GM12878 (cell line): Measurements from ENCODE around the gene SNAP29. TPM values are rescaled to one million over a fixed set of nuclear protein-coding genes. Genes with fewer than 3 reads are reported as not detected.

ENCODE experiments used
- CBX3 ChIP-seq: fragments of 200-600 bp; sonication (generic); IDR thresholded peaks from 2 replicates; pipeline ENCODE4 v1.6.1; 2016; ENCODE audit warnings: low read depth, borderline replicate concordance
- MYB ChIP-seq: fragments of 150-350 bp; IDR thresholded peaks from 2 replicates; pipeline ENCODE4 v1.6.1; 2014; ENCODE audit warnings: mild to moderate bottlenecking, low read depth, low read length, borderline replicate concordance
- NR2C2 ChIP-seq: IDR thresholded peaks from 2 replicates; pipeline ENCODE4 v1.6.1; 2011; ENCODE audit warnings: borderline replicate concordance, low read depth; ENCODE audit not compliant: control insufficient read depth, insufficient read length
- POLR2A ChIP-seq: IDR thresholded peaks from 2 replicates; pipeline ENCODE4 v1.6.1; 2011; ENCODE audit warnings: low read depth, mild to moderate bottlenecking, low read length
- RBBP5 ChIP-seq: fragments of 200-600 bp; sonication (generic); conservative IDR thresholded peaks from 2 replicates; pipeline ENCODE4 v1.6.1; 2016
- TCF3 ChIP-seq: IDR thresholded peaks from 2 replicates; pipeline ENCODE4 v1.6.1; 2012; ENCODE audit warnings: low read depth, mild to moderate bottlenecking, low read length, borderline replicate concordance; ENCODE audit not compliant: insufficient read depth
- polyA plus RNA-seq, 11 experiments: library from polyadenylated mRNA; depleted of rRNA in 4 of 11; unstranded in 6 of 11; stranded (reverse) in 5 of 11; fragments of >200 nt; fragmentation: Nextera tagmentation in 4 of 11; fragmentation: Illumina TruSeq in 1 of 11; extraction: Ambion mirVana in 4 of 11; extraction: Trizol in 1 of 11; gene quantifications; 1 replicate in 1 of 11; 2 replicates in 10 of 11; pipeline versions ENCODE4 v1.2.1 to v1.2.3, GENCODE V29; 2011 to 2016; ENCODE audit warnings: inconsistent platforms in 2 of 11, missing spikeins in 2 of 11, low read depth in 1 of 11
- total RNA-seq, 4 experiments: library from RNA; depleted of rRNA in 3 of 4; stranded (reverse); fragments of >200 nt in 3 of 4; fragmentation: Illumina TruSeq in 1 of 4; extraction: Trizol in 1 of 4; gene quantifications; 2 replicates each; pipeline versions ENCODE4 v1.2.1 to v1.2.3, GENCODE V29; 2013 to 2021
- TF ChIP-seq, protein P1 (sequence below): IDR thresholded peaks from 2 replicates; pipeline ENCODE4 v1.6.1; 2011; ENCODE audit warnings: borderline replicate concordance, low read depth, mild to moderate bottlenecking, moderate library complexity, low read length; ENCODE audit not compliant: insufficient read depth, poor library complexity, severe bottlenecking
- TF ChIP-seq, protein P2 (sequence below): fragments of 450-650 bp; formaldehyde crosslinking; IDR thresholded peaks from 2 replicates; pipeline ENCODE4 v1.4.0; 2022; ENCODE audit warnings: mild to moderate bottlenecking, moderate library complexity
- TF ChIP-seq, protein P3 (sequence below): fragments of 450-650 bp; IDR thresholded peaks from 2 replicates; pipeline ENCODE4 v1.6.1; 2017; ENCODE audit warnings: mild to moderate bottlenecking

The SNAP29 gene
- total and polyA plus RNA-seq, 10 of the 15 experiments (the other 5 are each of a cell fraction or from before 2014, with no cell fraction given), result 4.7 to 45.7 (median 27.9) TPM

DNA sequence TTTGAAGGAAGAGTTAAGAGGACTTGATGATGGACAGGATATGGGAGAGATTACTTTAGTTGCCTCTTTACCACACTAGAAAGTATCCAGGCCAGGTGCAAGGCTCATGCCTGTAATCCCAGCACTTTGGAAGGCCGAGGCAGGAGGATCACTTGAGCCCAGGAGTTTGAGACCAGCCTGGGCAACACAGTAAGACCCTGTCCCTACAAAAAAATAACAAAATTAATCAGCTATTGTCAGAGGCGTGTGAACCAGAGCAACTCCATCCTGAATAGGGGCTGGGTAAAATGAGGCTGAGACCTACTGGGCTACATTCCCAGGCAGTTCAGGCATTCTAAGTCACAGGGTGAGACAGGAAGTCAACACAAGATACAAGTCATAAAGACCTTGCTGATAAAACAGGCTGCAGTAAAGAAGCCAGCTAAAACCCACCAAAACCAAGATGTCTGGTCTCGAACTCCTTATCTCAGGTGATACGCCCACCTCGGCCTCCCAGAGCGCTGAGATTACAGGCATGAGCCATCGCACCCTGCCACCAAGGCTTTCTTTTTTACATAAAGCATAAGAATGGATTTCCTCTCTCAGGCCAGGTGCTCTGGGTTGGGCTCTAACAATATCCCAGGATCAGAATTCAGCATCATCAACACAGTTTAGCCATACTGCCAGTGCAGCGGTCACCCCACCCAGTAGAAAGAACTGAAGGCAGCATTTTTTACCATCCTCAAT is 18.0 kb upstream of the SNAP29 start (continued):
- TF ChIP-seq, protein P1, sequence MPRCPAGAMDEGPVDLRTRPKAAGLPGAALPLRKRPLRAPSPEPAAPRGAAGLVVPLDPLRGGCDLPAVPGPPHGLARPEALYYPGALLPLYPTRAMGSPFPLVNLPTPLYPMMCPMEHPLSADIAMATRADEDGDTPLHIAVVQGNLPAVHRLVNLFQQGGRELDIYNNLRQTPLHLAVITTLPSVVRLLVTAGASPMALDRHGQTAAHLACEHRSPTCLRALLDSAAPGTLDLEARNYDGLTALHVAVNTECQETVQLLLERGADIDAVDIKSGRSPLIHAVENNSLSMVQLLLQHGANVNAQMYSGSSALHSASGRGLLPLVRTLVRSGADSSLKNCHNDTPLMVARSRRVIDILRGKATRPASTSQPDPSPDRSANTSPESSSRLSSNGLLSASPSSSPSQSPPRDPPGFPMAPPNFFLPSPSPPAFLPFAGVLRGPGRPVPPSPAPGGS, result no peak
- TF ChIP-seq, protein P2, sequence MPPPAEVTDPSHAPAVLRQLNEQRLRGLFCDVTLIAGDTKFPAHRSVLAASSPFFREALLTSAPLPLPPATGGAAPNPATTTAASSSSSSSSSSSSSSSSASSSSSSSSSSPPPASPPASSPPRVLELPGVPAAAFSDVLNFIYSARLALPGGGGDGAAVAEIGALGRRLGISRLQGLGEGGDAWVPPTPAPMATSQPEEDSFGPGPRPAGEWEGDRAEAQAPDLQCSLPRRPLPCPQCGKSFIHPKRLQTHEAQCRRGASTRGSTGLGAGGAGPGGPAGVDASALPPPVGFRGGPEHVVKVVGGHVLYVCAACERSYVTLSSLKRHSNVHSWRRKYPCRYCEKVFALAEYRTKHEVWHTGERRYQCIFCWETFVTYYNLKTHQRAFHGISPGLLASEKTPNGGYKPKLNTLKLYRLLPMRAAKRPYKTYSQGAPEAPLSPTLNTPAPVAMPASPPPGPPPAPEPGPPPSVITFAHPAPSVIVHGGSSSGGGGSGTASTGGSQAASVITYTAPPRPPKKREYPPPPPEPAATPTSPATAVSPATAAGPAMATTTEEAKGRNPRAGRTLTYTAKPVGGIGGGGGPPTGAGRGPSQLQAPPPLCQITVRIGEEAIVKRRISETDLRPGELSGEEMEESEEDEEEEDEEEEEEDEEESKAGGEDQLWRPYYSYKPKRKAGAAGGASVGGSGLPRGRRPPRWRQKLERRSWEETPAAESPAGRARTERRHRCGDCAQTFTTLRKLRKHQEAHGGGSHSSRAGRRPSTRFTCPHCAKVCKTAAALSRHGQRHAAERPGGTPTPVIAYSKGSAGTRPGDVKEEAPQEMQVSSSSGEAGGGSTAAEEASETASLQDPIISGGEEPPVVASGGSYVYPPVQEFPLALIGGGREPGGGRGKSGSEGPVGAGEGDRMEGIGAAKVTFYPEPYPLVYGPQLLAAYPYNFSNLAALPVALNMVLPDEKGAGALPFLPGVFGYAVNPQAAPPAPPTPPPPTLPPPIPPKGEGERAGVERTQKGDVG (CRISPR knock-in tag), result no peak
- TF ChIP-seq CBX3 (no peak), RBBP5 (no peak), NR2C2 (no peak), POLR2A (no peak), TCF3 (no peak), MYB (no peak)
- TF ChIP-seq, protein P3, sequence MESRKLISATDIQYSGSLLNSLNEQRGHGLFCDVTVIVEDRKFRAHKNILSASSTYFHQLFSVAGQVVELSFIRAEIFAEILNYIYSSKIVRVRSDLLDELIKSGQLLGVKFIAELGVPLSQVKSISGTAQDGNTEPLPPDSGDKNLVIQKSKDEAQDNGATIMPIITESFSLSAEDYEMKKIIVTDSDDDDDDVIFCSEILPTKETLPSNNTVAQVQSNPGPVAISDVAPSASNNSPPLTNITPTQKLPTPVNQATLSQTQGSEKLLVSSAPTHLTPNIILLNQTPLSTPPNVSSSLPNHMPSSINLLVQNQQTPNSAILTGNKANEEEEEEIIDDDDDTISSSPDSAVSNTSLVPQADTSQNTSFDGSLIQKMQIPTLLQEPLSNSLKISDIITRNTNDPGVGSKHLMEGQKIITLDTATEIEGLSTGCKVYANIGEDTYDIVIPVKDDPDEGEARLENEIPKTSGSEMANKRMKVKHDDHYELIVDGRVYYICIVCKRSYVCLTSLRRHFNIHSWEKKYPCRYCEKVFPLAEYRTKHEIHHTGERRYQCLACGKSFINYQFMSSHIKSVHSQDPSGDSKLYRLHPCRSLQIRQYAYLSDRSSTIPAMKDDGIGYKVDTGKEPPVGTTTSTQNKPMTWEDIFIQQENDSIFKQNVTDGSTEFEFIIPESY, result no peak
